Kidney epithelial cell (primary cell): Measurements from ENCODE around the gene SLC12A5. TPM values are rescaled to one million over a fixed set of nuclear protein-coding genes. Genes with fewer than 3 reads are reported as not detected.

ENCODE experiments used
- DNase-seq: peaks from one replicate; pipeline ENCODE4 v3.0.0-alpha.2; 2010; ENCODE audit warnings: low read depth
- H3K27me3 ChIP-seq: 2 replicates; pipeline ENCODE4 v1.6.0; 2011; ENCODE audit warnings: low read length; ENCODE audit not compliant: control insufficient read depth, insufficient read depth
- H3K36me3 ChIP-seq: 2 replicates; pipeline ENCODE4 v1.5.1; 2011; ENCODE audit warnings: low read length; ENCODE audit not compliant: control insufficient read depth, insufficient read depth
- H3K4me3 ChIP-seq: 2 replicates; pipeline ENCODE4 v1.5.1; 2011; ENCODE audit warnings: low read depth, mild to moderate bottlenecking, control low read depth, low read length
- total RNA-seq: library from RNA; depleted of rRNA; stranded (reverse); fragments of >200 nt; gene quantifications from 2 replicates; pipeline ENCODE4 v1.2.3, GENCODE V29; 2015
- TF ChIP-seq, protein P1 (sequence below): IDR thresholded peaks from 2 replicates; pipeline ENCODE4 v1.5.1; 2011; ENCODE audit warnings: mild to moderate bottlenecking, moderate library complexity, low read length, control low read depth, inconsistent platforms; ENCODE audit not compliant: insufficient read depth, poor library complexity, severe bottlenecking

SLC12A5 gene
- total RNA-seq, 1 donor from 2014 or later = not detected

DNA sequence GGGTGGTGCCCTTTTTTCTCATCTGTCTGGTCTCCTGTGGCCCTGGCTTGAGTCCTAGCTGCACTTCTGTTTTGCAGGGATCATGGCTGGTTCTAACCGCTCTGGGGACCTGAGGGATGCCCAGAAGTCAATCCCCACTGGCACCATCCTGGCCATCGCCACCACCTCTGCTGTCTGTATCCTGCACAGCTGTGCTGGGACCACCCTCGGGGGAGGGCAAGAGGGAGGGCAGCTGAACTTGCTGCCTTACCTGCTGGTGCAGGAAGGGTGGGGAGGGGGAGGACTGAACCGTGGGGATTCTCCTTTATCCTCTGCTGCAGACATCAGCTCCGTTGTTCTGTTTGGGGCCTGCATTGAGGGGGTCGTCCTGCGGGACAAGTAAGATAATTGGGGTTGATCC is 14.5 kb downstream of the SLC12A5 start:
- DNase-seq = no peak
- Histone ChIP-seq H3K27me3 (peaks cover 2% of the 10 kb centered on the region), H3K36me3 (no peaks in the 10 kb centered on the region), H3K4me3 (no peak overlapping the region)
- TF ChIP-seq, protein P1, sequence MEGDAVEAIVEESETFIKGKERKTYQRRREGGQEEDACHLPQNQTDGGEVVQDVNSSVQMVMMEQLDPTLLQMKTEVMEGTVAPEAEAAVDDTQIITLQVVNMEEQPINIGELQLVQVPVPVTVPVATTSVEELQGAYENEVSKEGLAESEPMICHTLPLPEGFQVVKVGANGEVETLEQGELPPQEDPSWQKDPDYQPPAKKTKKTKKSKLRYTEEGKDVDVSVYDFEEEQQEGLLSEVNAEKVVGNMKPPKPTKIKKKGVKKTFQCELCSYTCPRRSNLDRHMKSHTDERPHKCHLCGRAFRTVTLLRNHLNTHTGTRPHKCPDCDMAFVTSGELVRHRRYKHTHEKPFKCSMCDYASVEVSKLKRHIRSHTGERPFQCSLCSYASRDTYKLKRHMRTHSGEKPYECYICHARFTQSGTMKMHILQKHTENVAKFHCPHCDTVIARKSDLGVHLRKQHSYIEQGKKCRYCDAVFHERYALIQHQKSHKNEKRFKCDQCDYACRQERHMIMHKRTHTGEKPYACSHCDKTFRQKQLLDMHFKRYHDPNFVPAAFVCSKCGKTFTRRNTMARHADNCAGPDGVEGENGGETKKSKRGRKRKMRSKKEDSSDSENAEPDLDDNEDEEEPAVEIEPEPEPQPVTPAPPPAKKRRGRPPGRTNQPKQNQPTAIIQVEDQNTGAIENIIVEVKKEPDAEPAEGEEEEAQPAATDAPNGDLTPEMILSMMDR = no peak

DNA sequence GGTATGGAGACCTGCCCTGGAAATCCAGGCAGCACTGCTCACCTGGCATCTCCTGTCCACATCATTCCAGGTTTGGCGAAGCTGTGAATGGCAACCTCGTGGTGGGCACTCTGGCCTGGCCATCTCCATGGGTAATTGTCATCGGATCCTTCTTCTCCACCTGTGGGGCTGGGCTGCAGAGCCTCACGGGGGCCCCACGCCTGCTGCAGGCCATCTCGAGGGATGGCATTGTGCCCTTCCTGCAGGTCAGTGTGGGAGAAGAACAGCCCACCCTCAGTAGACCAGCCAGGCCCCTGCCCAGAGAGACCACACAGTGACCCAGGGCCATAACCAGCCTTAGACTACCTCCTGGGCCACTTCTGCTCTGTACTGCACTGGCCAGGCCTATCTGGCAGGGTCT is 15.9 kb downstream of the SLC12A5 start:
- Histone ChIP-seq H3K4me3 (no peak overlapping the region), H3K27me3 (peaks cover 4% of the 10 kb centered on the region), H3K36me3 (no peaks in the 10 kb centered on the region)
- no peak for DNase-seq
- TF ChIP-seq, protein P1 = no peak

DNA sequence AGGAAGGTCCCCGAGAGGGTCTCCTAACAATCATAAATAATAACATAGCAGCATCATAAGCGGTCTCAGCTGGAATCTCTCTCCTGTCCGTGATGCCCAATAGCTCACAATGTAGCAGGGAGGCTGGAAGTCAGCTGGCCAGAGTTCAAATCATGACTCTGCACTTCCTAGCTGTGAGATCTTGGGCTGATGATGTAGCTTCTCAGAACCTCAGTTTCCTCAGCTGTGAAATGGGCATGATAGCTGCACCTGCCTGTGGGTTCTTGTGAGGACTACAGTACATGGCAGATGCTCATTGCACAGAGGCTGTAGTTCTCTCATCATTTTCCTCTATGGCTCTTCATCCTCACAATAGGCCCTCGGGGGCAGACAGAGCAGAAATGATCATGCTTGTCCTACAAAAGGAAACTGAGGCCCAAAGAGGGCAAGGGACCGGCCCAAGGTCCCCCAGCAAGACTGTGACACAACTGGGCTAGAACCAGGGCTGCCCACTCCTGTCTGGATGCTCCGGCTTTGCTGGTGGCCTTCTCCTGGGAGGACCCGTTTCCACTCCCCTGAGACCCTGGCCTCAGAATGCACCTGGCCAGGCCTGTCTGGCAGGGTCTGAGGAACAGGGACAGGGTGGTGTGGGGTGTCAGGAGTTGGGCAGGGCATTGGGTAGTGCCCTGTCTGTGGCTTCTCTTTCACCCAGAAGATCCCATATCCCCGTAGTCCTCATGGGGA is 17.7 kb downstream of the SLC12A5 start:
- TF ChIP-seq, protein P1 = no peak
- no peak for DNase-seq
- H3K36me3 ChIP-seq = no peaks in the 10 kb centered on the region
- H3K27me3 ChIP-seq = peaks cover 10% of the 10 kb centered on the region
- no peak overlapping the region for H3K4me3 ChIP-seq

DNA sequence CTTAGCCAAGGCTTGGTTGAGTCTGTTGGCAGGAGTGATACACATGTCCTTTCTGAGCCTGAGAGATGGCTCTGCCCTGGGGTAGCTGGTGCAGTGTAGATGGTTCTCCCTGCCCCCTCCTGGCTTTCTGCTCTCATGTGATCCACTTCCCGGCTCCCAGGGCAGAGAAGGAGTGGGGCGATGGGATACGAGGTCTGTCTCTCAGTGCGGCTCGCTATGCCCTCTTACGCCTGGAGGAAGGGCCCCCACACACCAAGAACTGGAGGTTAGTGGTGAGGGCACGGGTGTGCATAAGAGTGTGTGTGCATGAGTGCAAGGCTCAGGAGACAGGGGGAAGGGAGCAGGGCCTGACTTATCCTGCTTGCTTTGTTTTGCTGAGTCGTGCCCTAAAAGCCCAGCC is 18.8 kb downstream of the SLC12A5 start:
- Histone ChIP-seq H3K4me3 (no peak overlapping the region), H3K36me3 (no peaks in the 10 kb centered on the region), H3K27me3 (peaks cover 8% of the 10 kb centered on the region)
- no peak for DNase-seq
- TF ChIP-seq, protein P1 = no peak

DNA sequence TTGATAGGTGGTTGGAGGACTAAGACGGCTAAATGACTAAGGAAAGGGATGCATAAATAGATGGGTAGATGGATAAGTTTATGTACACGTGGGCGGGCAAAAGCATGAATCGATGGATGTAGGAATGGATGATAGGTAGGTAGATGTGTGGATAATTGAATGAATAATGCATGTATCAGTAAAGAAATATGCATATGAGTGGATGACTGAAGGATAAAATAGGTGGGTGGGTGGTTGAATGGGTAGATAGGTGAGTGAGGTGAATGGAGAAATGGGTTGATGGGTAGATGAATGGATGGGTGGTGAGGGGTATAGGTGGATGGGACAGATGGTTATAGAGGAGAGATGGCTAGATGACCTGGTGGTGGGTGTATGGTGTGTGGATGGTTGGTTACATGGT is 20.2 kb downstream of the SLC12A5 start:
- TF ChIP-seq, protein P1 = no peak
- no peak overlapping the region for H3K4me3 ChIP-seq
- no peak for DNase-seq

DNA sequence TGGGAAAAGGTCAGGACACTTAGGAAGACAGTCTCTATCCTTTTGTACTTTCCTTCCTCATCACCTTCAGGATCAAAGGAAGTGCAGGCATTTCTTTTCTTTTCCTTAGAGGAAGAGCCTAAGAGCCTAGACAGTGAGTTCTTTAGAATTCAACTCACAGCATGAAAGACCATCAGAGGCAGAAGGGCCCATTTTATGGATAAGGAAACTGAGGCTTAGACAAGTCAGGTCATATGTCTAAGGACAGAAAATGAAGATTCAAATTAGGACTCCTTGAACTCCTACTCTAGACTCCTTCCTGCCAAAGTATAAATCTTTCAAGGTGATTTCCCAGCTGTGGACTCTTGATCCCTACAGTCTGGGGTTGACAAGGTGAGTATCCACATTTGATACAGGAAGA is 20.8 kb downstream of the SLC12A5 start:
- peaks cover 8% of the 10 kb centered on the region for H3K27me3 ChIP-seq
- TF ChIP-seq, protein P1 = no peak
- H3K36me3 ChIP-seq = no peaks in the 10 kb centered on the region
- no peak overlapping the region for H3K4me3 ChIP-seq
- no peak for DNase-seq

More for the DNA sequence above, 20.2 kb downstream of the SLC12A5 start:
- Histone ChIP-seq H3K27me3 (peaks cover 8% of the 10 kb centered on the region), H3K36me3 (no peaks in the 10 kb centered on the region)
